Fibroblast of lung (primary cell): ENCODE results near the gene GP1BB.

Experiments
- EZH2 ChIP-seq: IDR thresholded peaks from 2 replicates; pipeline ENCODE4 v1.5.1; 2012; ENCODE audit warnings: low read length, control low read depth, mild to moderate bottlenecking; ENCODE audit errors: missing control alignments
- TF ChIP-seq, protein P1 (sequence below), 2 donors: IDR thresholded peaks in 1 of 2; conservative IDR thresholded peaks in 1 of 2; 1 replicate in 1 of 2; 2 replicates in 1 of 2; pipeline ENCODE4 v1.5.1; 2011 to 2012; ENCODE audit warnings: low read length in 2 of 2, control low read depth in 1 of 2, inconsistent platforms in 1 of 2, low read depth in 1 of 2, mild to moderate bottlenecking in 1 of 2

DNA sequence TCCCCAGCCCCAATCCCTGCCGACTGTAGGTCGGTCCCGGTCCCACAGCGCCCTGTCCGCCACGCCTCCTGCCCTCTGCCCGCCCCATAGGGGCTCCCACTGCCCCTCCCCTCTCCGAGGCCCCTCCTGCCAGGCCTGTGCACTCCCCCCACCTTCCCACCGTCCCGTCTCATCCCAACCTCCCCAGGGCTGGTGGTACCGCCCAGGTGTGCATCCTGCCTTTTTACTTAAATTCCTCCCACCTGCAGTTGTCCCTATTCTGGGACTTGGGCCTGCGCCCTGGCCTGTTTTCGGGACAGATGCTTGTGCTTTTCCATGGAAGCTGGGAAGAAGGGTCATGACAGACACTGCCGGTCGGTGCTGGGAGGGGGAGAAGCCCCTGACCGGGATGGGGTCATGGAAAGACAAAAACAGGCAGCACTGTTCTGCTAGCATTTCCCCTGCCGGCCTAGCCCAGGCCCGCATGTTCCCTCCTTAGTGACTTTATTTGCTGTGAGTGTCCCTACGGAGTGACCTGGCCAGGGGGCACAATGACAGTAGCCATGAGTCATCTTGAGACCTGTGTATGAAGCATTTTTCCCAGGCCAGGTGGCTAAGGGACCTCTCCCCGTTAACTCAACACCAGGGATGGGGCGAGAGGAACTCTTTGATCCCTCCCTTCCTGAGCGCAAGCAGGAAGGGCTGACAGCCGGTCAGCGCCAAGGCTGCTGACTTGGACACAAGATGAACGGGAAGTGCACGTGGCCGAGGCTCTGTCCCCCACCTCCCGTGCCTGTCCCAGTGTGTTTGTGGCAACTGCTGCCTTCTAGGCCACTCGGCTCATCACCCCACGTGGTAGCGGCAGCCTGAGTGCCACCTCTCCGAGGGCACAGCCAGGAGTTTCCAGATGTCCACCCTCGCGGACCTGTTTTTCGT is 44.3 kb downstream of the GP1BB start:
- TF ChIP-seq, protein P1, sequence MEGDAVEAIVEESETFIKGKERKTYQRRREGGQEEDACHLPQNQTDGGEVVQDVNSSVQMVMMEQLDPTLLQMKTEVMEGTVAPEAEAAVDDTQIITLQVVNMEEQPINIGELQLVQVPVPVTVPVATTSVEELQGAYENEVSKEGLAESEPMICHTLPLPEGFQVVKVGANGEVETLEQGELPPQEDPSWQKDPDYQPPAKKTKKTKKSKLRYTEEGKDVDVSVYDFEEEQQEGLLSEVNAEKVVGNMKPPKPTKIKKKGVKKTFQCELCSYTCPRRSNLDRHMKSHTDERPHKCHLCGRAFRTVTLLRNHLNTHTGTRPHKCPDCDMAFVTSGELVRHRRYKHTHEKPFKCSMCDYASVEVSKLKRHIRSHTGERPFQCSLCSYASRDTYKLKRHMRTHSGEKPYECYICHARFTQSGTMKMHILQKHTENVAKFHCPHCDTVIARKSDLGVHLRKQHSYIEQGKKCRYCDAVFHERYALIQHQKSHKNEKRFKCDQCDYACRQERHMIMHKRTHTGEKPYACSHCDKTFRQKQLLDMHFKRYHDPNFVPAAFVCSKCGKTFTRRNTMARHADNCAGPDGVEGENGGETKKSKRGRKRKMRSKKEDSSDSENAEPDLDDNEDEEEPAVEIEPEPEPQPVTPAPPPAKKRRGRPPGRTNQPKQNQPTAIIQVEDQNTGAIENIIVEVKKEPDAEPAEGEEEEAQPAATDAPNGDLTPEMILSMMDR (conservative IDR thresholded peaks at IDR 0.05 in 1 of 2, IDR thresholded peaks at IDR 0.05 in 1 of 2; ENCODE audit: low read depth in 1 of 2, low read length in 2 of 2): no peak
- peak; percentile 48 for TF ChIP-seq EZH2
